Measurements from ENCODE around the gene NDST3.
A peak's percentile ranks its signal among the peaks of the same experiment; 100 is the strongest.
"Not testable (repeated sequence)": the region's sequence is repeated elsewhere in the genome, so short reads cannot be mapped to it uniquely, and the experiment has no call there.

The NDST3 gene

DNA sequence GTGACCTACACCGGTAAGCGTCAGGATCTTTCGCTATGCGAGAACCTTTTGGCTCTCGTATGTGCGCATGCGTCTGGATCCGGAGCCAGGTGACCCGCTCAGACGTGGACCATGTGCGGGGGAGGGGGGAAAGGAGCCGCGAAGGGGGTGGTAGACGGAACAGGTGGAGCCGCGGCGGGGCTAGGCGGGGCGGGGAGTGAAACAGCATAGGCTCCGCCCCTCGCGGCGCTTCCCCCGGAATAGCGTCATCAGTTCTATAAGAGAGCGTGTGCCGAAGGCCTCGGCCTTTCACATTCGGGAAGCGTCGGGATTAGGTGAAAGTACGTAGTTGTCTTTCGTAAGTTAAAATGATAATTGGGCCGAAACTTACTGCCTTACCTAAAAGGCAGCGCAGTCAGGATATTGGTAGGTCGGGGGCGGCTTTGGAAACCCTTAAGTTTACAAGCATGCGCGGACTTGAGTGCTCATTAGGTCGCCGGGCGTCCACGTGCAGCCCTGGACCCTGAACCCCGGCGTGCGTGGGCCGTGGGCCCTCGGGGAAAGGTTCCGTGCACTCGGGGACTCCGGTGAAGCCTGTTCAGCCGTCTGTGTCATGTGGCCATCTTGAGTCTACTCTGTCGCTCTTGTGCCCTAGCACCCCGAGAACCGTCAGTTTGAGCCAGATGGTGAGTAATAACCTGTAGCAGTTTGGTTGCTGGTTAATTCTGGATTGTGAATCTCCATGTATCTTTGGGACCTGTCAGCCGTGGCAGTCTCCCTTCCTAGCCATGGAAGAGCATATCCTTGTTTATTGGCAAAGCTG, 244.4 kb downstream of the NDST3 start:
- DNase-seq = peak; percentile 95

DNA sequence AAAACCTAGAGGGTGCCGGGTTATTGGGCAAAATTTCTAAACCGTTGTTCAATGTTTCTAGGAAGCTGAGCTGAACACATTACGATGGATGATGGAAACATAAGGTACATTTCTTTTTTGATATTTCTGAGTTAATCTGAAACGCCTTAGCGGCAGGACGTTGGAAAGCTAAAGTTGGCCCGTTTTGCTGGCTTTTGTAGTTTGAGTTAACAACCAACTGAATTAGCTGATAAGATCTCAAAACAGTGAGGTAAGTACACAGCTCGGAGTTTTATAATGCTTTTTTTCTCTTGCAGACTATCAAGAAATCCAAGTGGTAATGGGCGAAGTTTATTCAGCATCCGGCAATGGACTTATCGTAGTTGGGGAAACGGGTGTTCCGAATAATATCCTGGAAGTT, 245.0 kb downstream of the NDST3 start:
- DNase-seq = no peak

- DNase-seq = no peak
These were observed 245.7 kb downstream of the NDST3 start for GRCh38 chr4:118279920-118280432.

GRCh38 chr4:118280501-118281218, 246.4 kb downstream of the NDST3 start:
- peak; percentile 38 for DNase-seq

- no peak for DNase-seq
These were observed 247.5 kb downstream of the NDST3 start for GRCh38 chr4:118281611-118282442.

- DNase-seq = peak; percentile 44
These were observed 248.4 kb downstream of the NDST3 start for GRCh38 chr4:118282692-118283091.

DNA sequence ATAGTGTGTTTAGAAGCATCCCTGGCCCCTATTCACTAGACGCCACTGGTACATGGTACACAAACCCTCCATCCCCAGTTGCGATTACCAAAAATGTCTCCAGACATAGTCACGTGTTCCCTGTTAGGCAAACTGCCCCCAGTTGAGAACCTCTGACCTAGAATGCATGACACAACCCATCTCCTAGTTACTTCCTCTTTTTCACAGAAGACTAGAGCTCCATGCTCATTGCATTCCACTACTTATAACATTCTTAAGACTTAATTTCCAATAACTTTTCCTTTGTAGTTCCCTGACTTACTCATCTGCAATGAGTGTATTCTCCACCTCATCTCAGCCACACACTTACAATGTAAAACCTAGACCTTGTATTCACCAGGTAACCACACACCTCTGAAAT, 249.9 kb downstream of the NDST3 start:
- peak; percentile 65 for DNase-seq

DNA sequence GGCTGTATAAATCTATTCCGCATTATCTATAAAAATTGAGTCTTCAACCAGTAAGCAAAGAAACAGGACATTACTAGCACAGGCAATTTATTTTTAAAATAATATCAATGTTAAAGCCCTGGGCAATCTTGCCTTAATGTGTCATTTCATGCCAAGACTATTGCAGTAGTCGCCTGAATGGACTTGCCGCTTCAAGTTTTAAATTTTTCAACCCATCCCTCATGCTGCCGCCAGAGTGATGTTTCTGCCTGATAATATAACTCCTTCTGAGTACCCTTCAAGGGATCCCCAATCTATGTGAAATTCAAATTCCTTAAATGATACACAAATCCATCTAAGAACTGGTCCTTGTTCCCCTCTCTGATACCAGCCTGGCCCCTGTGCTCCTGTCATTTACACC, 251.6 kb downstream of the NDST3 start:
- DNase-seq = no peak

GRCh38 chr4:118286685-118287084, 252.4 kb downstream of the NDST3 start:
- no peak for DNase-seq

DNA sequence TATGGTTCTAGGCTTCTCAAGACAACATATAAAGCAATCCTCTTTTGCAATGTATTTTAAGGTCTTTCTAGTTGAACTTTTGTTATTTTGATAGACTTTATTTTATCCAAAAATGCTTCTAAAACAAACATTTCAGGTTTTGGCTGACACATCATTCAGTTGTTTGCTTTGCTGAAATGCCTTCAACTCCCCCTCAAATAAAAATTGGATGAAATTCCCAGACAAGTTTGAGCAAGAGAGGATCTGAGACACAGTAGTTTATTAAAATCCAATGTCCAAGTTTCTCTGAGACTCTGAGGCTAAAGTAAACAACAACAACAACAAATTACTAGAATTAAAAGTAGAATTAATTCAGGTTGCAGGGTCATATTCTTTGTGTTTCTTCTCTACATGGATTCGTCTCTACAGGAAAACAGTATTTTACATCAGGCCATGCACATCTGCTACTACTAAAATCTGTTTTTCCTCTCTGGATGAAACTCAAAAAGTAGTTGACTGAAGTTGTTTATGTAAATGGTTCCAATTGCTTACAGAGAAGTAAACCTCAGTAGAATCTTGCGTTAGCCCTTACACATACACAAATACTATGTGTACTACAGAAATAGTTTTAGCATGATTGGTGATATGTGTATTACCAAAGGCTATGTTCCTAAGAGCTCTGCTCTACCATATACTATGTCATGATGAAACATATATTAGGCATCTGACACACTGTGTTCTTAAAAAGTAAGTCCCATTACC, 253.6 kb downstream of the NDST3 start:
- DNase-seq = no peak

DNA sequence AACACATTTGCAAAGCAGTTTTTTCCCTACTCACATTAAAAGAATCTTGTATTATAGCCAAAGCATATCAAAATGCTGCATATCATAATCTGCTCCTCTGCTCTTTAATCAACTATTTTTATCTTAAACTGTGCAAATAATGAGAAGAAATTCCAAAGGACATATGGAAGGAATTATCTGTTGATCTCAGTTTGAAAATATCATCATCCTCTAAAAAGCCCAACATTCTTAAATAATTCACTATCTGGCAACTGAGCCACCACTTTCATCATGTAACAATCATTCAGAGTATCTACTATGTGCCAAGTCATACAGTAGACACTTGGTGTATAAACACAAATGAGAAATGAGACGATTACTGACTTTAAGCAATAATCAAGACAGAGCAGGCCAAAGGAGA, 255.5 kb downstream of the NDST3 start:
- no peak for DNase-seq

- no peak for DNase-seq
These were observed 256.7 kb downstream of the NDST3 start for GRCh38 chr4:118290951-118291350.

GRCh38 chr4:118296729-118297128, 262.4 kb downstream of the NDST3 start:
- DNase-seq = no peak

DNA sequence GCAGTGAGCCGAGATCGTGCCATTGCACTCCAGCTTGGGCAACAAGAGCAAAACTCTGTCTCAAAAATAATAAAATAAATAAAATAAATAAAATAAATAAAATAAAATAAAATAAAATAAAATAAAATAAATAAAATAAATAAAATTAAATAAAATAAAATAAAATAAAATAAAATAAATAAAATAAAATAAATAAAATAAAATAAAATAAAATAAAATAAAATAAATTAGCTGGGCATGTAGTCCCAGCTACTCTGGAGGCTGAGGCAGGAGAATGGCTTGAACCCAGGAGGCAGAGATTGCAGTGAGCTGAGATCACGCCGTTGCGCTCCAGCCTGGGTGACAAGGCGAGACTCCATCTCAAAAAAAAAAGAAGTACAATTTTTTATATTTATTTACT, 265.3 kb downstream of the NDST3 start:
- not testable (repeated sequence) for DNase-seq

DNA sequence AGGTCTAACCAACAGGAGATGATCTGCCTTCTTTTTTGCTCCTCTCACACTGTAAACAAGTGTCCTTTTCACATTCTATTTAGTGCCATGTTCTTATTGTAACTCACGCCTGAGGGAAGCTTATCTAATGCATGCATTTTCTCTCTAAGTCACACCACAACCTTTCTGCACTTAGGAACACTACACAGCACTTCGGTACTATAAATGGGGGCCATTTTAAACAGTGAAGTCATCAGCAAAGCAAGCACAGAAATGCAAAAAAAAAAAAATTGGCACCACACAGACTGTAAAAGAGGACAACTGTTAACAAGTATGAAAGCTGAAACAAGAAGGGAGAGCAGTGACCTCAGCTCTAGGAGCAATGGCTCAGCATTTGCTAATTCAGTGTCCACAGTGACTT, 273.4 kb downstream of the NDST3 start:
- DNase-seq = no peak
